Suppressor macrophage (primary cell): ENCODE results near the gene PKP3.
"Not testable (repeated sequence)": the region's sequence is repeated elsewhere in the genome, so short reads cannot be mapped to it uniquely, and the experiment has no call there.

ENCODE experiments used
- DNase-seq, 4 experiments: peaks; one replicate each; pipeline ENCODE4 v3.0.0-alpha.2; 2020 to 2022

PKP3 gene

DNA sequence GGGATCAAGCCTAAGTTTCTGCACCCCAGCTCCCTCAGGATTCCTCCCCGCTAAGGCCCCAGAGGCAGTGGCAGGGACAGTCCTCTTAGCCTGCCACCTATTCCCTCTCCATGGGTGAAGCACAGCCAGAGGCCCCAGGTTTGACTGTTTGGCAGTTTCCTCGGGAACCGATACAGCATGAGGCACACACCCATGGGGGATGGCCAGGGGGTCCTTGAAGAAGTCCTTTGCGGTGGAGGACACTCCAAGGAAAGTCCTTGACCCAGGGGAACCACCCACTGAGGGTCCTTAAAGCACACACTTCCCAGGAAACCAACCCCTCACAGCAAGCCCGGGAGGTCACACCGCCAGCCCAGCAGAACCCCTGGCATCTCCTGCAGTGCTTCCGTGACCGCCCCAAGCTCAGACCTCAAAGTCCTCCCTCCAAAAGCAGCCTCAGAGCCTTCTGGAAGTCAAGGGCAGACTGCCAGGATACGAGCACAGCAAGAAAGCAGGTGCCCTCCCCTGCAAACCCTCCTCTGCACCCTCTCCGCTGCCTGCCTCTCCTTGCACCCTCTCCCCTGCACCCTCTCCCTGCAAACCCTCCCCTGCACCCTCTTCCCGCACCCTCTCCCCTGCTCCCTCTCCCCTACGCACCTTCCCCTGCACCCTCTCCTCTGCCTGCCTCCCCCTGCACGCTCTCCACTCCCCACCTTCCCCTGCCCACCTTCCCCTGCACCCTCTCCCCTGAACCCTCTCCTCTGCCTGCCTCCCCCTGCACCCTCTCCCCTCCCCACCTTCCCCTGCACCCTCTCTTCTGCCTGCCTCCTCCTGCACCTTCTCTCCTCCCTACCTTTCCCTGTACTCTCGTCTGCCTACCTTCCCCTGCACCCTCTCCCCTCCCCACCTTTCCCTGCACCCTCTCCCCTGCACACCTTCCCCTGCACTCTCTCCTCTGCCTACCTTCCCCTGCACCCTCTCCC, 19.4 kb downstream of the PKP3 start:
- no peak for DNase-seq

GRCh38 chr11:414318-414857, 20.4 kb downstream of the PKP3 start:
- DNase-seq: no peak

DNA sequence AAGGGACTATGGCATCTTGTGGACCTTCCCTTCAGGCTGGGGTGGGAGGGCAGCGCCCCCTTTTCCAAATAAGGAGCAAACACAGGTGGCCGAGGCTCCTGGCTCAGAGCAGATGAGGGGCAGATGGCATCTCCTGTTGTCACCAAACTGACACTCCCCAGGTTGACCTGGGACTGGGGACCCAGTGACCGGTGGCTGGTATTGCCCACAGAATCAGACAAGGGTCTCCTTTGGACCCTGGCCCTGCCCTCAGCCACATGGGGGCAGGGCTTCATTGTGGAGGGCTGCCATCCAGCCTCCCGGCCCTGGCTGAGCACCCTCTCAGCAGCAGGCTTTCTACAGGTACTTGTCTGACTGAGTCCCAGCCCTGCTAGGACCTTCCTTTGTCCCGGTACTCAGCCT, 21.6 kb downstream of the PKP3 start:
- DNase-seq: no peak

DNA sequence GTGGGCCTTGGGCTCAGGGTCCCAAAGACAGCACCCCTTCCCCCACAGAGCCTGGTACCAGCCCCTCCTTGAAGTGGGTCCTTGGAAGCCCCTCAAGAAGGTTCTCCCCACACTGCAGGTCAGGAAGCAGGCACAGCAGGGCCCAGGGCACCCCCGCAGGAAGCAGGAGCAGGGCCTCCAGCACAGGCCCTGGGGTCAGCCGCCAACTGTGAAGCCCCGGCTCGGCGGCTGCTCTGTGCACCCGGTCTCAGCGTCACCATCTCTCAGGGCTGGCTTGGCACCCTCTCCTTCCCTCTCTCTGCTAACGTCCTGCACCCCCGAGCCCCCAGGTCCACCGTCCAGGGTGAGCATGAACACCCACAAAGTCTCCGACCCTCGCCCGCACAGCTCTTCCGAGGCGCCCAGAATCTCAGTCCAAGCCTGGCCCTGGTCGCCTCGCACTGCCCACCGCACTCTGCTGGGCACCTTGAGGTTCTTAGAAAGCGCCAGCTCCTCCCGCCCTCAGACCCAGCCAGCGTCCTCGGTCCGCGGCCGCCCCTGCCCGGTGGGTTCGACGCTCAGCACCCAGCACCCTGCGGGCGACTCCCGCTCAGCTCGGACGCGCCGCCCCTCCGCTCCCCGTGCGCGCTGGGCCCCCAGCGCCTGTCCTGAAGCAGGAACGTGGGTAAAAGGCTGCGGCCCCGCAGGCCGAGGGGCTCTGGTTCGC, 22.2 kb downstream of the PKP3 start:
- DNase-seq: peak in 1 of 4 experiments; percentile 24

DNA sequence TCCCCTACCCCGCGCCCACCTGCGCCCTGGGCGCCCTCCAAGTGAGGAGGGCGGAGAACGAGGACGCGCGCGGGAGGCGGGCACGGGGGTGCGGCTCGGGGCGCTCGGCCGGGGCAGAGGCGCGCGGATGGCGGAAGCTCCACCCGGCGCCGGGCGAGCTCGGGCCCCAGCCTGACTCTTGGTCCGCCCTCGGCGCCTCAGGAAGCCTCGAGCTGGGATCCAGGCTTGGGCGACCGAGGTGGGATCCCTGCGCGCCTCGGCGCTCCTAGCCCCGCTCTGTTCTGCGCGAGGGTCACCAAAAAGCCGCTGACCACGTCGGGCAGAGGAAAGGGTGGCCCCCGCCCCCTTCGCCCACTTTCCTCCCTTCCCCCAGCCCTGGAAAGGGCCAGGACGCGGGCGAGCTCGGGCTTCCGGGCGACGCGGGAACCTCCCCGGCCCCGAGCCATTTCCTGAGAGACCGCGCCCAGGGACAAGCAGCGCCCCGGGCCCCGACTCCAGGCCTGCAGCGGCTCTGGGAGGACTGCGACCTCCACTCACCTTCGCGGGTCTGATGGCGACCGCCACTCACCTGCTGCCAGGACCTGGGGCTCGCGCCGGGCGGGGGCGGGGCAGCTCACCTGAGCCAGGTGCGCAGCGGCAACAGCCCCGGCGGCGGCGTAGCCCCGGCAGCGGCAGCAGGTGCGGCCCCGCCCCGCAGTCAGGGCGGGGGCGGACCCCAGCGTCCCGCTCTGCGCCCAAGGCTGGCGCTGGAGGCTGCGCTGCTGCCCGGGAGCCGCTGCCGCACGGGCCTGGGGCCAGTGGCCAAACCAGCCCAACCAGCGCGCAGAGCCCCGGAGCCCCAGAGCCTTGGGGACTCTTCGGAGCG, 23.0 kb downstream of the PKP3 start:
- peak; percentile 52 to 87 (median 66) for DNase-seq

DNA sequence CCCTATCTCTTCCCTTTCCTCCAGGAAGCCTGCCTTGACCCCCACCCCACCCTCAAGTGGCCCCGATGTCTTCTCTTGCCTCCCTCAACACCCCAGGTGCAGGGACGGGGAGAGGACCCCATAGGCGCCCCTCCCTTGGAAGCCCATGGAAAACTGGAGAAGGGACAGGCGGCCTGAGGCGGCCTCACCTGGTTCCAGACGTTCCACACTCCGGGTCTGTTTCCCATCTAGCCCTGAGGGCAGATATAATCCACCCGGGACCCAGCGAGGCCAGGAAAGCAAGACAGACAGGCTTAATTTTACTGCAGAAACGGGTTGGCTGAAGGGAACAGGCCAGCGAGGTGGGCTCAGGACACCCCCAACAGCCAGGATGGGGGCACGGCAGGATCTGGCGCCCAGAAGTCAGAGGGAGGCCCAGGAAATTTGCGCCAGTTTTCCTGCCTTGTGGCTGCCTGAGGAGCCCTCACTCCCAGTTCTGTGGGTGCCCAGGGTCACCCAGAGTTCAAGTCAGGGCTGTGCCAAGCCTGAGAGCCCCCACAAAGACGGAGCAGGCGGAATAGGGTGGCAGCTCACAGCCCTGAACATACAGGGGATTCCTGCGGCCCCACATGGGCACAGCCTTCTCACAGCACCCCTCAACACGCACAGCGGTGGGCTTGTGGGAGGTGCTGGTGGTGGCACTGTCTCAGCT, 23.8 kb downstream of the PKP3 start:
- DNase-seq: no peak

GRCh38 chr11:418343-419247, 24.6 kb downstream of the PKP3 start:
- no peak for DNase-seq

DNA sequence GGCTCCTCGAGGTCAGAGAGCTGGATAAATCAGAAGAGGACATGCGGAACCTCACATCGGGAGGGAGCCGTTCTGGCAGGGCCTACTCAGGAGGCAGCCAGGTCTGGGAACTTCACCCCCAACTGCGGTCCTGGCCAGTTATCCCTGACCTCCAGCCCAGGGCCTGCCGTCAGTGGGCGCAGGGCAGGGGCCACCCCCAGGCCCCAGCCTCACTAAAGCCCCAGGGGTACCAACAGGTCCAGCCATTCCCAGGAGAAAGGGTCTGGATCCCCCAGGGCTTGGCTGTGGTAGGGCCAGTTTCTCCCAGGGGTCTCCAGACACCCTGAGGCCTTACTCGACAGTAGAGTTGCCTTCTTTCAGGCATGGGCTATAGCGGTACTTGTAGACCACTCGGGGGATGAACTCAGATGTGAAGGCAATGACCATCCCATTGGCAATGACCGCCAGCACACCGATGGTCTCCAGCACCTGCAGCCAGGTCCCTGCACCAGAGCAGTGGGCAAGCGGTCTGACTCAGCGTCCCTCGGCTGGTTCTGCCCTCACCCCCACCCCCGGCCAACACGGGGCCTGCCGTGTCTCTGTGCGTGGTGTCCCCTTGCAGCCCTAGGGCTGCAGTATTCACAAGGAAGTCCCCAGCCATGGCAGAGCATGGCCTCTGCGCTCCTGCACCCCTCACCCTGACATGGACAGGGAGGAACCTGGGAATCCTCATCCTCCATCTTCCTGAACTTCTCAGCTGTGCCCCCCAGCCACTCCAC, 25.4 kb downstream of the PKP3 start:
- no peak for DNase-seq

DNA sequence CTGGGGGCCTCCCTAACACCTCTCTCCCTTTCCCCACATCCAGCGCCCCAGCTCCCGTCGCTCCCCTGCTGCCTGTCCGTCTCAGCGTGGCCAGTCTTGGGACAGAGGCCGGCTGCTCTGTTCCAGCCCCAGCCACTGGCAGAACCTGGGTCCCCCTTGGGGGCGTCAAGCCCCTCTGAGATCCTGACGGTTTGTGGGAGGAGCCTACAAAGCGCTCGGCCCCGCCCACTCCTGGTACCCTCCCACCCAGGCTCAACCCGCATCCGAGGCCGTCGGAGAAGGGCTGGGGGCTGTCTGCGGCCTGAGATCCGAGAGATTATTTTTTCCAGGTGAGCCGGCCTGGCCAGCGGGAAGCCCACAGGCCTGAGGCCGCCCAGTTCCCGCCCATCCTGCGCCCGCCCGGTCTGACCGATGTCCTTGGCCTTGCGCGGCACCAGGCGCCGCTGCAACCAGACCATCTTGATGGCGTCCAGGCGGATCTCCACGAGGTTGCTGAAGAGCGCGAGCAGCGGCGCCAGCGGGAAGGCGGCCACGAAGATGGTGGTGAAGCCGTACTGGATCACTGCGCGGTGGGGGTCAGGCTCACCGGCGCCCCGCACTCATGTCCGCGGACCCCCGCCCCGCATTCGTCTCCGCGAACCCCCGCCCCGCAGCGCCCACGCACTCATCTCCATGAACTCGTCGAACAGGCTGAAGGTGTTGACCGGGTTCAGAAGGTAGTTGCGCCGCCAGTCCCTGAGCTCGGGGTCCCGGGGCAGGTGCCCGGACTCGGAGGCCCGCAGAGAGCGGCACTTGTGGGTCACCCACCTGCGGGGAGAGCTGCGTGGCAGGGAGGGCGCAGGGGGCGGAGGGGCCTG, 26.3 kb downstream of the PKP3 start:
- DNase-seq: no peak

GRCh38 chr11:420911-421321, 26.9 kb downstream of the PKP3 start:
- no peak for DNase-seq

- DNase-seq: no peak
Measured at GRCh38 chr11:422249-422656, 28.2 kb downstream of the PKP3 start.

- no peak for DNase-seq
Measured at GRCh38 chr11:424232-424631, 30.2 kb downstream of the PKP3 start.

DNA sequence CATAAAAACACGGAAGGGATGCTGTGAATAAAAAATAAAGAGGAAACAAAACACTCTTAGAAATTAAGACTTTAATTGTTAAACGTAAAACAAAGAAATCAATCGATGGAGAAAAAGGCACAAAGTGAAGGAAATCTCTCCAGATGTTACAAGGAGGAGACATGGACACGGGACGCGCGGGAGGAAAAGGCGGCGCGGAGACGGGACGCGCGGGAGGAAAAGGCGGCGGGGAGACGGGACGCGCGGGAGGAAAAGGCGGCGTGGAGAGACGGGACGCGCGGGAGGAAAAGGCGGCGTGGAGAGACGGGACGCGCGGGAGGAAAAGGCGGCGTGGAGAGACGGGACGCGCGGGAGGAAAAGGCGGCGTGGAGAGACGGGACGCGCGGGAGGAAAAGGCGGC, 30.8 kb downstream of the PKP3 start:
- not testable (repeated sequence) for DNase-seq

GRCh38 chr11:425301-425700, 31.3 kb downstream of the PKP3 start:
- no peak for DNase-seq

DNA sequence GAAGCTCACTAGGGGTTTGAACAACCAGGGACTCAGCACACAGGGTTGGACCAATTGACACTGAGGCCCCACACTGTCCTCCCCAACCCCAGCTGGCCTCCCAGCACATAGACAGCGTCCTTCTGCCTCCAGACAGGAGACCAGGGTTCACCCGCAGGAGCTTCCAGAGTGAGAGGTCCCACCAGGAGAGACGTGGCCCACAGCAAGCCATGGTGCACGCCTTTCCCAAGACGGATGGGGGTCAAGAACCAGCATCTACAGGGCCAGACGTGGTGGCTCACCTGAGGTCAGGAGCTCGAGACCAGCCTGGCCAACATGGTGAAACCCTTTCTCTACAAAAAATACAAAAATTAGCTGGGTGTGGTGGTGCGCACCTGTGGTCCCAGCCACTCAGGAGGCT, 32.8 kb downstream of the PKP3 start:
- DNase-seq: no peak

DNA sequence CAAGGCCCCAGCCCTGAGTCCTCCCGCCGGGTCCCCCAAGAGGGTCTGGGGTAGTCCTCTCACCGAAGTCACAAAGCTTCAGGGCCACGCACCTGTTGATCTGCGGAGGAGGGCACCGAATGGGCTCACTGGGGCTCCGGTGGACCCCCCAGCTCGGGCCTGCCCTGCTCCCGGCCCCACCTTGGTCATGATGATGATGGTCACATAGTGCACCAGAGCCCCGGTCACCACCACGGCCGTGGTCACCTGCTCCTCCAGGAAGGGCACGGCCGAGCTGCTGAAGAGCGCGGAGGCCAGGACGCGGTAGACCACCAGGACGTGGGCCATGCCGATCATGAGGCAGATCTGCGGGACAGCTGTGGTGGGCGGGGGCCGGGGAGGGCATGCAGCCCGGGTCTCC, 34.3 kb downstream of the PKP3 start:
- DNase-seq: no peak

- no peak for DNase-seq
Measured at GRCh38 chr11:429391-429790, 35.4 kb downstream of the PKP3 start.

DNA sequence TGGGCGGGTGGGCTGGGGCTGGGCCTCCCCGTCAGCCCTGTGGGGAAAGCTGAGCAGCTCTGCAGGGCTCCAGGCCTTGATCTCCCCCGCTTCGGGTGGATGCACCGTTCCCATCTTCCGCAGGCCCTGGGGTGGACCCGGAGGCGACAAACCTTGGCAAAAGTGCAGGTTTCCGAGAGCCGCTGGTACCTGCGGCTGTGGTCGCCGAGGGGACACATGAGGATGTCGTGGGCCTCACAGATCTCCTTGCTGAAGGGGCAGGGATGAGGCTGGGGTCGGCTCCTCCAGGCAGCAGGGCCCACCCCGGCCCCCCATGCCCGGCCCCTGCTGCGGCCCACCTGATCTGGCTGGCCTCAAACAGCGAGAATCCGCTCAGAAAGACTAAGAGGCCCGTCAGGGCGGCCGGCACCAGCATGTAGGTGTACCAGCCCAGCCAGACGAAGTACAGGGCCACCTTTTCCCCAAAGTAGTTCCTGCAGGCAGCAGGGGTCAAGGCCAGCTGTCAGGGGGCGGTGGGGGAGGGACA, 36.0 kb downstream of the PKP3 start:
- no peak for DNase-seq

- DNase-seq: no peak
Measured at GRCh38 chr11:431921-432320, 37.9 kb downstream of the PKP3 start.
